ENCODE data around the gene SRGAP3.
A peak's percentile ranks its signal among the peaks of the same experiment; 100 is the strongest.
"Not testable (repeated sequence)": the region's sequence is repeated elsewhere in the genome, so short reads cannot be mapped to it uniquely, and the experiment has no call there.

The SRGAP3 gene

DNA sequence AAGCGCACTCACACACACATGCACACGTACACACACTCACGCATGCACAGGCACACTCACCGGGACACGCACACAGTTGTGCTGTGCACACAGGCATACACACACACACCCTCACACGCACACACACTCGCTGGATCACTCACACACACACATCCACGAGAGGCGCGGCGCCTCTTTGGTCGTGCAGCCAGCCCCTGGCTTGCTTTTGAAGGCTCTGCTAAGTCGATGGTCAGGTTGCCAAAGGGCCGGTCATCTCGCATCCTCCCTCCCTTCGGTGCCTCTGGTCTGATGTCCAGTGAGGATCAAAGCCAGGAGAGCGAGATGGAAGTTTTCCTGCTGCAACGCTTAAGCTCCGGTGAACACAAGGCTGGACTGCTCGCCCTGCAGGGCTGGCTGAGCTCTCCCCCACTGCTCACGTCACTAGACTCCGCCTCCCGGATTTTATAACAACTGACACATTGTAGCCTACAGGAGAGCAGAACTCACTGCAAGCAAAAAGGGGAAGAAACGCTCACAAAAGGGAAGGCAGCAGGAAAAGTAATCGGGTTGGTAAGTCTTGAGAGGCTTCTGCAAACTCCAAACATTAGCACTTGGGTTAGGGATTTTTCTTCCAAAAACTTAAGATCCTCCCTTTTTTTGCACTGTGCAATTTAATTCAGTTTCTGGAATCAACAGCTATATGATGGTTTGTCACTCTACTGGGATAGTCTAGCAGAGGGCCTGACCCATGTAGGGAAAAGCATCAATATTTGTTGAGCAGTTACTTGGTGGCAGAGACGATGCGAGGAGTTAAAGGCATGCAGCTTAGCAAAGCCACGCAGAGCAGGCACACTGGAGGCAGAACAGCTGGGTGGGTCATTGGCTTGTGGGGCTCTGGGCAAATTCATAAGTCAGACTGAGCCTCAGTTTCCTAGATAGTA is at the start of gene SRGAP3:
Gene SRGAP3 (minus strand): TSS at position 374 of the 920 bp plus-strand sequence. CDS start 695 bp downstream, outside the sequence.
- peak; percentile 64 for DNase-seq

DNA sequence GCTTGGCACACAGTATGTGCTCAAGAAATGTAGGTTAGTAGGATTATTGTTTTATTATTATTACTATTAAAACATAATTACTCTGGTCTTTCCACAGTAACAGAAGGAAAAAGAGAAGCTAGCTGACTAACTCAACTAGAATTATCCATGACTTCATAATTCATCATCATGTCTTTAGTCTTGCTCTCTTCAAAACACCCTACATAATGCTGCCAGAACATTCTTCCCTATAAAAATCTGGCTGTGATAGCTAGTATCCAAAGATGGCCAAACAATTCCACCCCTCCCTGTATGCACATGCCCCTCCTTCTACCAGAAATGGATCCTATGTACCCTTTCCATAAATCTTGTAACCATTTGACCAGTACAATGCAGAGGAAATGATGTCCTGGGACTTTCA is 48.8 kb upstream of the SRGAP3 start:
- DNase-seq: no peak

DNA sequence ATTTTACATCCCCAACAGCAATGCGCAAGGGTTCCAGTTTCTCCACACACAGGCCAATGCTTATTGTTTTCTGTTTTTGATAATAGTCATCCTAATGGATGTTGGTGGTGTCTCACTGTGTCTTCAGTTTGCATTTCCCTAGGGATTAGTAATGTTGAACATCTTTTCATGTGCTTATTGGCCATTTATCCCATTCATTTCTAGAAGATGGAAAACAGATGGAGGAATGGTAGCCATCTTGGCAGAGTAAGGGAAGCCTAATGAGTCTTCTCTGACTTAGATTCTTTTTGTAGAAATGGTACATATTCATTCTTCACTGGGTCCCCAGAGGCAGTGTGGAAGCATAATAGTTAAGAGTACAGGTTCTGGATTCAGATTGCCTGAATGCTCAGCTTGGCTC is 46.8 kb upstream of the SRGAP3 start:
- no peak for DNase-seq

DNA sequence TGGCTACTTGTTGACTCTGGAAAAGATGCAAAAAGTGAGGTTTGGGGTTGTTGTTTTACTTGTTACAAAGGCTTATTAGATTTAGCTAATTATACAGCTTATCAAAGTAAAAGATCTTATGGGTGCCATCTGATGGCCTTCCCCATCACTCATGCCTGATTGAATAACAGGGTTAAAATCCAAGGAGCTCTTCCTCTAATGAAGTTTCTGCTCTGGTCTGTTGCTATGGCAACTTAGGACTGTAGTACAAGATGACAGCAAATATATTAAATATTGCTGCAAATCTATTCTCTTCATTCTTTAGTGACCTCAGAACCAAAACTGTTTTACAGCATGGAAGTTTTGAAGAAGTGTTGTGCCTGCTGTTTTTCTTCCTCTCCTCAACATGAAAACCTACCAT is 45.6 kb upstream of the SRGAP3 start:
- DNase-seq: no peak

DNA sequence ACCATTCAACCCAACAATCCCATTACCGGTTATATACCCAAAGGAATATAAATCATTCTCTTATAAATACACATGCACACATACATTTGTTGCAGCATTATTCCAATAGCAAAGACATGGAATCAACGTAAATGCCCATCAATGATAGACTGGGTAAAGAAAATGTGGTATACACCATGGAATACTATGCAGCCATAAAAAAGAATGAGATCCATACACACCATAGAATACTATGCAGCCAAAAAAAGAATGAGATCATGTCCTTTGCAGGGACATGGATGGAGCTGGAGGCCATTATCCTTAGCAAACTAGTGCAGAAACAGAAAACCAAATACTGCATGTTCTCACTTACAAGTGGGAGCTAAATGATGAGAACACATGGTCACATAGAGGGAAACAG is 44.5 kb upstream of the SRGAP3 start:
- DNase-seq: not testable (repeated sequence)

DNA sequence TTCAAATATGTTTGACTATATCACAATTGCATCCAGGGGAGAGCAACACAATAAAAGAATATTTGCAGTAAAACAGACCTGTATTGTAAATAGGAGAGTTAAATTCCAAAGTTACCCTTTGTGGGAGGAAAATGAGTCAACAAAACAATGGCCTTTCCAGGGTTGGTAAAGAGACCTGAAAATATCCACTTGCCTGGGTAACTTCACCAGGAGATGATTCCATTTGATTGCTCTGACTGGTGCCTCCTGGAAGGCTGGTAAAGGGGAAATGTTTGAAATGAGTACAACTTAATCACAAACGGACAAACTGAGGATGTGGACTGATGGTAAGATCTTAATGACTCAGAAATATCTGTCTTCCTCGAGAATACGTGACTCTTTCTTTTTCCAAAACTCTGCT is 43.6 kb upstream of the SRGAP3 start:
- no peak for DNase-seq

DNA sequence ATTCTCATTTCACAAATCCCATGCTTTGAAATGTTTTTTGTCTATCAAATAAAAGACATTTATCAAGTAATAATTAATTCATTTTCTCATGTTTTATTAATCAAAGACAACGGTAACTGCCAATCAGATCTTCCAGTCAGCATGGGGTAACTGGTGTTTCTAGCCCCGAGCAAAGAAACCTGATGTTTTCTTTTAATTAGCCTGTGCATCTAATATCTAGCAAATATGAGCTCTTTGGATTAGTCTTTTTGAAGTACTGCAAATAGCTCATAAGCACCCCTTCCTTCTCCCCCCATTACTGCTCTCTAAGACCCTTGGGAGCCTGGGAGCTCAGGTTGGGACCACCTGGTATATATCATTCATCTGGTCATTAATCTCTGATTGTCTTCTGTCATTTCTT is 43.1 kb upstream of the SRGAP3 start:
- DNase-seq: no peak

DNA sequence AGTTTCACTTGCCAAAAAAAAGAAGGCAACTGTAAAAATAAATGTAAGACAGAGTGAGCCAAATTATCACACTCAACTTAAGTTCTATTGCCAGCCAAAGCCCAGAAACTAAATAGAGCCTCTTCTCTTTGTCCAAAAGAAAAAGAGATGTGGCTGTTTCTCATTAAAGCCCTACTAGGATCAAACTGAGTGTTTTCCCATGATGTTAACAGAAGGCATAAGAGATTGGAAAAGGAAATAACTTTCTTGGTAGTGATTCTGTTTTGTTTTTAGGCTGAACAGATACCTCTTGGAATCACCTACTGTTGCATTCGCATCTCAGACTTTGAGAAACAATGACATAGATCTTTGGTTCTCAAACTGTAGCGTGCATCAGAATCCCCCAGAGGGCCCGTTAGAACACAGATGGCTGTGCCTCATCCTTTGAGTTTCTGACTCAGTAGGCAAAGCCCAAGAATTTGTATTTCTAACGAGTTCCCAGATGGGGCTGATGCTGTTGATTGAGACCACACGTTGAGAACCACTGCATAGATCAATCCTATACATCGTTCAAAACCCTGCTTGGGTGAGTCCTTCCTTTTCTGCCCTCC is 42.5 kb upstream of the SRGAP3 start:
- DNase-seq: no peak

DNA sequence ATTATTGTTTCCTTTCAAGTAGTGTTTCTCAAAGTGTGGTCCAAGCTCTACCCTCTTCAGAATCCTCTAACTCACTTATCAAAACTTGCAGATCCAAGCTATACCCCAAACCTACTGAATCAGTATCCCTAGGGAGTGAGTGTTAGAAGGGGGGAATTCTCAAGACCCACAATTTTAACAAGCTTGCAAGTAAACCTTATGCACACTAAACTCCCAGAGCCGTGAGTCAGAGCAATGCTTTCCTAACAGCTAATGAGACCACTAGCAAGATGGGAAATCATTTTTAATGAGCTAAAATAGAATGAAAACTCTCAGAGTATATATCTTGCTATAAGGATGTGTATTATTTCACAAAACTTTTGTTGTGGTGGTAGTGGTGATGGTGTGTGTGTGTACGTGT is 41.1 kb upstream of the SRGAP3 start:
- no peak for DNase-seq

DNA sequence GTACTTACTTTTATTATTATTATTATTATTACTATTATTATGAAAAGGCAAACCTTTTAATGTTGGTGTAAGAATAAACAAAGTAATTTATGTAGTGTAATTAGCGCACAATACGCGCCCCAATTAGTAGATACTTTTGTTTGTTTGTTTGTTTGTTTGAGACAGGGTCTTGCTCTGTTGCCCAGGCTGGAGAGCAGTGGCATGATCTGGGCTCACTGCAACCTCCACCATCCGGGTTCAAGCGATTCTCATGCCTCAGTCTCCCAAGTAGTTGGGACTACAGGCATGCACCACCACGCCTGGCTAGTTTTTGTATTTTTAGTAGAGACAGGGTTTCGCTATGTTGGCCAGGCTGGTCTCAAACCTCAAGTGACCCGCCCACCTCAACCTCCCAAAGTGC is 32.1 kb upstream of the SRGAP3 start:
- DNase-seq: not testable (repeated sequence)

DNA sequence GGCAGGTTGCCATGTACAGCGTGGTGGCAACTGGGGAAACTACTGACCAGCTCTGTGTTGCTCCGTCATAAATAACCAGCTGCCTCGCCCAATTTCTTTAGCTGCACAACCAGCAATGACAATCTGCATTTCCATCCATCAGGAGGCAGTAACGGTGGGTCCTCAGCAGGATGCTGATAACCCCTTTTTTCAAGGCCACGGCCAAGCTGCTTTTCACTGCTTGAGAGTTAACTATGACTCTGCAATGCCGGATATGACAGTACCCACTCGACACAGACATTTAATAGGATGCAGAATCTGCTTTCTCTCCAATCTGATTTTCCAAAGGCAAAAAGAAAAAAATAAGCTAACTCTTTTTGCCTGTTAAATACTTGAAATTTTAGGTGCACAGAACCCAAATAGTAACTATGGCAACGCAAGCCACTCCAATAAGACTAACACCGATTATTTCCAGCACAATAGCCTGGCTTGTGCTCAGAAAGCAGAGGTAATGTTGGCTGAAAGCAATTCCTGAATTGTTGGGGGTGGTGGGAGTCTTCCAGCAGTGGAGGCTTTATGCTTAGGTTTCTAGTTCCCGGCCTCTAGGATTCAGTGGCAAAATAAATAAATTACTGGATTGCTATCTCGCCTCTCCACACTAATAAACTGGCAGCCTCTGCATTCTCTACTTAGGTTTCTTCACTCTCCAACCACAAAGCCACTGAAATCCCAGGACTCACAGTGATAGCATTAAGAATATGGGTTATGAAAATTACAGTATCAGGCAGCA is 31.2 kb upstream of the SRGAP3 start:
- DNase-seq: no peak

DNA sequence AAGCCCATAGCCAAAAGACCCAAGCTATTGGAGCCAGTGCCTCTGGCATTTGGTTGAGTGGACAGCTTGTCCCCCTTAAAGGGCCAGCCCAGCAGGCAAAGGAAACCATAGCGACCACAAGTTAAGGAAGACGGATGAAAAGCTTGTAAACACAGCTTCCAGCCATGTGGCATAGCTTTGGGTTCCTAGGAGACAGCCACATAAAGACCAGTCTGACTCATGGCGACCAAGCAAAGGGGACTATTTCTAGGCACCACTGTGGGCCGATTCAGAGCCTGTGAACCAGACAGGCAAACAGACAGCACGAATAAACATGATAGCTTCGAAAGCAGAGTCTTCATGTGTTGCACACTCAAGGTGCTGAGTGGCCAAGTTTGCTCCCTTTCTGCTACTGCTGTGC is 30.5 kb upstream of the SRGAP3 start:
- DNase-seq: no peak

DNA sequence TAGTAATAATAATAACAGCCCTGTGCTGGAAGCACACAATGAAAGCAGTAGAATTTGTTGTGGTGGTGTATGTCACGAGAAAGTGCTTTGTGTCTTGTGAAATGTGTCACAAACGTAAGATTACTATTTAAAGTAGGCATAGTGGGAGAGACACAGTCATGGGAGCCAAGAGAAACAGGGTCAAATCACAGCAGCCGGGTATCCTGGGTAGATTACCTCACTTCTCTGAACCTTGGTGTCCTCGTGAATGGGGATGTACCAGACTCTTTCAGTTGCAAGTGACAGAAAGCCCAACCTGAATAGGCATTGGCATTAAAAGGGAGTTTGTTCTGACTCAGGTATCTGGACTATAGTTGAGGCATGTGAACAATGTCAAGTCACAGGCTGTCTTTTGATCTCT is 29.1 kb upstream of the SRGAP3 start:
- no peak for DNase-seq

DNA sequence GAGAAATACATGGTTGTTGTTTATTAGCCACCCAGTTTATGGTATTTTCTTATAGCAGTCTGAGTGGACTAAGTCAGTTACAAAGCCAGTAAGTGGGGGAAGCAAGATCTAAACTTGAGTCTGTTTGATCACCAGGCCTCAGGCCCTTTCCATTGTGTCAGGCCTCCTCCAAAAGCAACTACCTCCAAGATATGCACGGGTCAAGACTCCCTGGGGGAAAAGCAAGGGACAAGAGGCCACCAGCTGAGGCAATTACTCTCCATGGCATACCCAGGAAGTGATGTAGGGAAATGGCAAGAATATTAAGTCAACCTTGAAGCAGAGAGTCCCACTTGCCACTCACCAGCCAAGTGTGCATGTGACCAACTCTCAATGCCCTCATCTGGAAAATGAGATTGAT is 28.6 kb upstream of the SRGAP3 start:
- no peak for DNase-seq

DNA sequence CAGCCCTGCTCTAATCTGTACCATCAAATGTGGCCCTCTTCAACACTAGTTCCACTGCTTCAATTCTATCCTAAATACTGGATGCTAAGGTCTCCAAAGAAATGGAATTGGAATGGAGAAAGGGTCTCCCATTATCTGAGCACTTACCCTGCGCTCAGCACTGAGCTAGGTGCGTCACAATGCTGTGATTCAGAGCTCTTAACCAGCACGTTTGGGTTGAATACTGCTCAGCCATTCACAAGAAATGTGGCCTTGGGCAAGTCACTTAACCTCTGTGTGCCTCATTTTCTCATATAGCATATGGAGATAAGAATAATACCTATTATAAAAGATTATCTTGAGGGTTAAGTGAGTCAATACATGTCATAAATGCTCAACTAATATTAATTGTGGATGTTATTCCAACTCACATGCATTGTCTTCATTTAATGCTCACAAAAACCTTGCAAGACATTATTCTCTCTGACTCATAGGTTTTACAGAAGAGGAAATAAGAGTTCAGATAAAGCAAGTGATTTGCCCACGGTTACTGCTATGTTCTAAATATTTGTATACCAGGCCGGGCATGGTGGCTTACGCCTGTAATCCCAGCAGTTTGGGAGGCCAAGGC is 27.4 kb upstream of the SRGAP3 start:
- no peak for DNase-seq

DNA sequence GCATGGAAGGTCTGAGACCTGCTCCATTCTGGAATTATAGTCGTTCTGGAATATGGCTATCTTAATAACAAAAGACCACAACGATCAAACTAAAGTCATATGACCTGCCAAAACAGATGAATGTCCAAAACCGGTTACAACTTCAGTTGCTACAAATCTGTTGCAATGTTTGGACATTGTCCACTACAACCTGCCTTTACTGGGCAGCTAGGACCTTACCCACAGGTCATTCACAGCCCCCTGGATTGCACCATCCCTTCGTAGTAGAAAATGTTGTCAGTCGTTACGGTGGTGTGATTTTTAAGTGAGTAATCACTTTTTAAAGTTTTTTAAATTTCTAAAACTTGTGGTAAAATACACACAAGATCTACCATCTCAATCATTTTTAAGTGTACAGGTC is 22.5 kb upstream of the SRGAP3 start:
- no peak for DNase-seq

DNA sequence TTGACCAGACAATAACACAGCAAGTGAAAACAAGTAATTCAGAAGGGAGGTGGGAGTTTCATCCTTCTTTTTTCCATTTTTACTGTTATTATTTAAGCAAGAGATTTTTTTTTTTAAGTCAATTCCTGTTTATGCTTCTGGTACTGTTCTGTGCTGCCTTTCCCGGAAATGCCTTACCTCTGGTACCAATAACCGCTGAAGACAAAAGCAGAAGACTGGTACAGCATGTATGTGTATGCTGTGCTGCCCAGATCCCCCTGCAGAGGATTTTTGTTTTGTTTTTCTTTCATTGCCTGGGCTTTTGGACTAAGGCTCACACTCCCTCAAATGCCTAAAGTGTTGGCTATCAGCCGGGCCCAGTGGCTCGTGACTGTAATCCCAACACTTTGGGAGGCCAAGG is 21.3 kb upstream of the SRGAP3 start:
- DNase-seq: no peak

DNA sequence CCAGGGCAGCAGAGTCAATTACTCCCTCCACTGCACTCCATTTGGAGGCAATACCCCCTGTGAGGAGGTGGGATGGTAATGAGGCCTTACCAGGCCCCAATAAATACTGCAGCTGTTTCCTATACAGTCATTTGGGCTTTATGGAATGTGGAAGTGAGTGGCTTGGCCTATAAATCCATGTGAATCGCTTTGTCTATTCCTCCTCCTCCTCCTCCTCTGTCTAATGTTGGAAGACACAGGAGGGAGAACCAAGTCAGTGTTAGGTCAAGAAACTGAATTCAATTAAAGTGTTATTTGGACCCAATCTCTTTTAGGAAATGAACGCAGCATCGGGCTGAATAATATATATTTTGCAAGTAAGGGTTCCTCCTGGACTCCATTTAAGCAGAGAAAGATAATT is 17.3 kb upstream of the SRGAP3 start:
- DNase-seq: no peak

DNA sequence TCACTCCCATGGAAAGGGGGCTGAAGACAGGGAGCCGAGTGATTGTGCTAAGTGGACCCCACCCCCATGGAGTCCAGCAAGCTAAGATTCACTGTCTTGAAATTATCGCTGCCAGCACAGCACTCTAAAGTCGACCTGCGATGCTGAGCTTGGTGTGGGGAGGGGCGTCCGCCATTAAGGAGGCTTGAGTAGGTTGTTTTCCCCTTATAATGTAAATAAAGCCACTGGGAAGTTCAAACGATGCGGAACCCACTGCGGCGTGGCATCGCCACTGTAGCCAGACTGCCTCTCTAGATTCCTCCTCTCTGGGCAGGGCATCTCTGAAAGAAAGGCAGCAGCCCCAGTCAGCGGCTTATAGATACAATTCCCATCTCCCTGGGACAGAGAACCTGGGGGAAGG is 10.9 kb upstream of the SRGAP3 start:
- DNase-seq: no peak

DNA sequence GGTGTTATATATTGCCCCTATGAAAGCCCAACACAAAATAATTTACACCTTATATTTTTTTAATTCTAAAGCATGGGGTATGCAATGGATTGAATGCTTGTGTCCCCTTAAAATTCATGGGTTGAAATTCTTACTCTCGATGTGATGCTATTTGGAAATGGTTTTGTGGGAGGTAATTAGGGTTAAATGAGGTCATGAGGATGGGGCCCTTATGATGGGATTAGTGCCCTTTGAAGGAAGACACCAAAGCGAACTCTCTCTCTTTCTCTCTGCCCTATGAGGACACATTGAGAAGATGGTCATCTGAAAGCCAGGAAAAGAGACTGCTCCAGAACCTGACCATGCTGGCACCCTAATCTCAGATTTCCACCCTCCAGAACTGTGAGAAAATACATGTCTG is 7.6 kb upstream of the SRGAP3 start:
- DNase-seq: no peak

DNA sequence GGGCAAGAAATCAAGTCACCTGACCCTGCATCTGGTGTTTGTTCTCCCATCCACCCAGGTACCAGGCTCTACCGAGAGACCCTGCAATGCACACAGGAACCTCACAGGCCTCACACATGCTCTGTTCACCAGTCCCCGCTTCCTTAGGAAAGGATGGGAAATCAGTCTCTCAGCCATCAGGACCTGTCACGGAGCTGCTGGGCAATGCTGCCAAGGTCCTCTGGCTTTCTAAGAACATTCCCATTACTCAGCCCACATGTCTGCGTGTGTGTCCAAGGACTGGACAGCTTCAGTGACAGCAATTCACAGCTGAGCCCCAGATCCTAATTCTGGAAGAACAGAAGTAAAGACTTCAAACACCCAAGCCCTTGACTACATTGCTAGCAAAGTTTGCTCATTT is 6.5 kb upstream of the SRGAP3 start:
- no peak for DNase-seq

DNA sequence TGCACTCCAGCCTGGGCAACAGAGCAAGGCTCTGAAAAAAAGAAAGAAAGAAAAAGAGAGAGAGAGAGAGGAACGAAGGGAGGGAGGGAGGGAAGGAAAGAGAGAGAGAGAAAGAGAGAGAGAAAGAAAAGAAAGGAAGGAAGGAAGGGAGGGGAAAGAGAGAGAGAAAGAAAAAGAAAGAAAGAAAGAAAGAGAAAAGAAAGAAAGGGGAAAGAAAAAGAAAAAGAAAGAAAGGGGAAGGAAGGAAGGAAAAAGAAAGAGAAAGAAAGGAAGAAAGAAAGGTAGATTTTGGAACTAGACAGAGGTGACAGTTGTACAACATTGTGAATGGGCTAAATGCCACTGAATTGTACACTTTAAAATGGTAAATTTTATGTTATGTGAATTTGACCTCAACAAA is 5.3 kb upstream of the SRGAP3 start:
- no peak for DNase-seq

DNA sequence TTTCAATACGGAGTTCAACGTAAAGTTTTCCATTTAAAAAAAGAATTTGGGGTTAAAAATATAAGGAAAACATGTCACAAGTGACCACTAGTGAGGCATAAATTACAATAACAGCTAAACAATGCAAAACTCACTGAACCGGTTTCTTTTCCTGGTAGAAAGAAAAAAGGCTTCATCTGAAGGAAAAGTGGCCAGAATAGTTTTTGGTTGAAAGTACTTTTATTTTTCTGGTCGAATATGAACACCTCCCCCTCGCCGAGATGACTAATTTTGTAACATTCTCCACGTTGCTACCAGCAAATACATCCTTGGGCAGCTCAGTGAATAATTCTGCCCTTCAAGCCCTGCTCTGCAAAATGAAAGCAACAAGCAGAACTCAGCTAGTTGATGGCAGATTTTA is 3.9 kb upstream of the SRGAP3 start:
- no peak for DNase-seq
